DOHH2 (cell line): Measurements from ENCODE around the gene ZMYM2.

Experiments used
- H3F3A ChIP-seq: fragments of 200-600 bp; sonication (generic), shearing (Covaris generic); 2 replicates; pipeline ENCODE4 v1.6.0; 2016; ENCODE audit warnings: antibody characterized with exemption, mild to moderate bottlenecking; ENCODE audit not compliant: control insufficient read depth, insufficient read depth
- H3K27ac ChIP-seq: fragments of 200-600 bp; sonication (generic); 2 replicates; pipeline ENCODE4 v1.5.1; 2014; ENCODE audit warnings: low read depth, mild to moderate bottlenecking, low read length, moderate library complexity
- H3K27me3 ChIP-seq: fragments of 200-600 bp; sonication (generic); 2 replicates; pipeline ENCODE4 v1.6.1; 2014; ENCODE audit warnings: mild to moderate bottlenecking, low read length, mixed read lengths; ENCODE audit not compliant: control insufficient read depth
- H3K36me3 ChIP-seq: fragments of 200-600 bp; sonication (generic); 2 replicates; pipeline ENCODE4 v1.6.1; 2014; ENCODE audit warnings: mild to moderate bottlenecking, low read length, moderate library complexity, mixed read lengths; ENCODE audit not compliant: control insufficient read depth
- H3K4me1 ChIP-seq: fragments of 200-600 bp; sonication (generic); 2 replicates; pipeline ENCODE4 v1.6.1; 2014; ENCODE audit warnings: mild to moderate bottlenecking, low read length, mixed read lengths; ENCODE audit not compliant: control insufficient read depth
- H3K4me2 ChIP-seq: fragments of 200-600 bp; sonication (generic); 2 replicates; pipeline ENCODE4 v1.6.0; 2014; ENCODE audit warnings: mild to moderate bottlenecking, low read length, moderate library complexity
- H3K4me3 ChIP-seq: fragments of 200-600 bp; sonication (generic); 2 replicates; pipeline ENCODE4 v1.5.1; 2014; ENCODE audit warnings: mild to moderate bottlenecking, low read length, mixed read lengths
- H3K79me2 ChIP-seq: fragments of 200-600 bp; sonication (generic); 2 replicates; pipeline ENCODE4 v1.6.1; 2014; ENCODE audit warnings: mild to moderate bottlenecking, low read length, mixed read lengths; ENCODE audit not compliant: control insufficient read depth
- H3K9me2 ChIP-seq: fragments of 200-600 bp; sonication (generic); replicated peaks from 2 replicates; pipeline ENCODE4 v1.6.1; 2014; ENCODE audit warnings: mild to moderate bottlenecking, low read length, mixed read lengths; ENCODE audit not compliant: control insufficient read depth
- H3K9me3 ChIP-seq: fragments of 200-600 bp; sonication (generic); 2 replicates; pipeline ENCODE4 v1.6.1; 2014; ENCODE audit warnings: antibody characterized with exemption, low read length, mixed read lengths; ENCODE audit not compliant: control insufficient read depth, insufficient read depth
- H4K20me1 ChIP-seq: fragments of 200-600 bp; sonication (generic); 2 replicates; pipeline ENCODE4 v1.6.0; 2014; ENCODE audit warnings: low read depth, mild to moderate bottlenecking, antibody characterized with exemption, low read length, moderate library complexity; ENCODE audit not compliant: control insufficient read depth, insufficient read depth
- CTCF ChIP-seq: fragments of 200-600 bp; sonication (generic); IDR thresholded peaks from one replicate; pipeline ENCODE4 v1.5.1; 2014; ENCODE audit warnings: antibody characterized with exemption, mild to moderate bottlenecking, low read depth, low read length; ENCODE audit not compliant: poor library complexity, severe bottlenecking
- EZH2phosphoT487 ChIP-seq: fragments of 200-600 bp; sonication (generic); IDR thresholded peaks from 2 replicates; pipeline ENCODE4 v1.6.1; 2017; ENCODE audit warnings: borderline replicate concordance, mild to moderate bottlenecking, antibody characterized with exemption, low read length, moderate library complexity, mixed read lengths

The ZMYM2 gene

GRCh38 chr13:20126541-20127261 is 168.2 kb downstream of the ZMYM2 start:
- no peaks in the 10 kb centered on the region for H4K20me1 ChIP-seq

GRCh38 chr13:20127262-20127561 is 168.7 kb downstream of the ZMYM2 start:
- no peaks in the 10 kb centered on the region for H3K9me2 ChIP-seq
- no peak overlapping the region for H3K4me2 ChIP-seq
- no peaks in the 10 kb centered on the region for H3F3A ChIP-seq
- no peaks in the 10 kb centered on the region for H3K36me3 ChIP-seq
- no peak overlapping the region for H3K4me3 ChIP-seq
- H3K79me2 ChIP-seq: no peaks in the 10 kb centered on the region
- no peaks in the 10 kb centered on the region for H3K9me3 ChIP-seq
- no peaks in the 10 kb centered on the region for H3K4me1 ChIP-seq
- no peaks in the 10 kb centered on the region for H4K20me1 ChIP-seq
- H3K27me3 ChIP-seq: peaks cover 22% of the 10 kb centered on the region
- H3K27ac ChIP-seq: no peak overlapping the region
- no peak for TF ChIP-seq CTCF
- TF ChIP-seq EZH2phosphoT487: no peak

More at GRCh38 chr13:20126541-20127261, 168.2 kb downstream of the ZMYM2 start:
- Histone ChIP-seq H3K79me2 (no peaks in the 10 kb centered on the region), H3K27ac (no peak overlapping the region), H3F3A (no peaks in the 10 kb centered on the region), H3K9me2 (no peaks in the 10 kb centered on the region), H3K36me3 (no peaks in the 10 kb centered on the region), H3K4me1 (no peaks in the 10 kb centered on the region), H3K9me3 (no peaks in the 10 kb centered on the region), H3K4me3 (no peak overlapping the region), H3K4me2 (no peak overlapping the region), H3K27me3 (peaks cover 24% of the 10 kb centered on the region)
- no peak for TF ChIP-seq EZH2phosphoT487
- TF ChIP-seq CTCF: no peak

- no peak overlapping the region for H3K27ac ChIP-seq
- H3K27me3 ChIP-seq: peaks cover 22% of the 10 kb centered on the region
- no peaks in the 10 kb centered on the region for H3F3A ChIP-seq
- H3K4me3 ChIP-seq: no peak overlapping the region
- no peak overlapping the region for H3K4me2 ChIP-seq
- no peaks in the 10 kb centered on the region for H3K4me1 ChIP-seq
- H3K79me2 ChIP-seq: no peaks in the 10 kb centered on the region
- H3K36me3 ChIP-seq: no peaks in the 10 kb centered on the region
- TF ChIP-seq CTCF (no peak), EZH2phosphoT487 (no peak)
- H4K20me1 ChIP-seq: no peaks in the 10 kb centered on the region
- no peaks in the 10 kb centered on the region for H3K9me3 ChIP-seq
- H3K9me2 ChIP-seq: no peaks in the 10 kb centered on the region
Observed at GRCh38 chr13:20127562-20128458, 169.3 kb downstream of the ZMYM2 start.
